NCI-H774 (cell line): Measurements from ENCODE around the gene ENTPD2.
A peak's percentile ranks its signal among the peaks of the same experiment; 100 is the strongest.
"Not testable (repeated sequence)": the region's sequence is repeated elsewhere in the genome, so short reads cannot be mapped to it uniquely, and the experiment has no call there.

ENCODE experiments used
- DNase-seq: peaks from one replicate; lab custom pipeline; 2025; lab: John Stamatoyannopoulos, UW

ENTPD2 gene

GRCh38 chr9:137064027-137064879 lies 10.4 kb upstream of the ENTPD2 start:
- peak; percentile 77 for DNase-seq

GRCh38 chr9:137063311-137064026 lies 9.6 kb upstream of the ENTPD2 start:
- no peak for DNase-seq

- DNase-seq: not testable (repeated sequence)
Measured at GRCh38 chr9:137062798-137063197, 8.9 kb upstream of the ENTPD2 start.

GRCh38 chr9:137062384-137062783 lies 8.5 kb upstream of the ENTPD2 start:
- no peak for DNase-seq

GRCh38 chr9:137058521-137059234 lies 4.8 kb upstream of the ENTPD2 start:
- DNase-seq: peak; percentile 35

GRCh38 chr9:137057545-137057944 lies 3.7 kb upstream of the ENTPD2 start:
- DNase-seq: peak; percentile 72

GRCh38 chr9:137056739-137057415 lies 3.0 kb upstream of the ENTPD2 start:
- DNase-seq: no peak

- no peak for DNase-seq
Measured at GRCh38 chr9:137055385-137056364, 1.8 kb upstream of the ENTPD2 start.

GRCh38 chr9:137054932-137055384 lies 1.1 kb upstream of the ENTPD2 start:
- no peak for DNase-seq

GRCh38 chr9:137052998-137053943 lies 590 bp downstream of the ENTPD2 start:
- no peak for DNase-seq

GRCh38 chr9:137052293-137052692 lies 1.6 kb downstream of the ENTPD2 start:
- DNase-seq: no peak

GRCh38 chr9:137051145-137051724 lies 2.6 kb downstream of the ENTPD2 start:
- no peak for DNase-seq

GRCh38 chr9:137050570-137050969 lies 3.3 kb downstream of the ENTPD2 start:
- DNase-seq: peak; percentile 19

- peak; percentile 68 for DNase-seq
Measured at GRCh38 chr9:137049544-137050449, 4.1 kb downstream of the ENTPD2 start.

GRCh38 chr9:137048655-137049543 lies 5.0 kb downstream of the ENTPD2 start:
- DNase-seq: no peak

GRCh38 chr9:137046088-137046787 lies 7.6 kb downstream of the ENTPD2 start, which contains the start of gene NPDC1:
NPDC1 (minus strand) TSS chr9:137046177; CDS start chr9:137045989, 188 bp downstream.
- peak; percentile 90 for DNase-seq
